Pancreas (tissue), 10 donors: Measurements from ENCODE around the gene MIPEP. TPM values are rescaled to one million over a fixed set of nuclear protein-coding genes. Genes with fewer than 3 reads are reported as not detected.

Experiments
- ATAC-seq, 4 donors: fragments of 200-7000 bp; cut with Tn5 transposase; one replicate each; pipeline versions ENCODE4 v1.8.0 to v1.9.1; 2020; ENCODE audit warnings: mild to moderate bottlenecking in 4 of 4, moderate library complexity in 4 of 4
- DNase-seq, 6 donors: peaks; one replicate each; pipeline ENCODE4 v3.0.0-alpha.2; 2020
- FAIRE-seq: peaks from 2 replicates; lab custom pipeline; 2012; peaks lifted over from hg19 to GRCh38; lab: Jason Lieb, UNC
- H3K27ac ChIP-seq, 4 donors: fragments of 200-600 bp; sonication (generic); 1 replicate in 3 of 4; 2 replicates in 1 of 4; pipeline versions ENCODE4 v1.5.0 to v1.8.0; 2020
- H3K27me3 ChIP-seq, 4 donors: fragments of 200-600 bp; one replicate each; pipeline ENCODE4 v1.8.0; 2021
- H3K36me3 ChIP-seq, 3 donors: fragments of 200-600 bp; sonication (generic) in 1 of 3; one replicate each; pipeline versions ENCODE4 v1.5.0 to v1.8.0; 2020 to 2021
- H3K4me1 ChIP-seq, 3 donors: fragments of 200-600 bp; one replicate each; pipeline ENCODE4 v1.8.0; 2021
- H3K4me3 ChIP-seq, 4 donors: fragments of 200-600 bp; sonication (generic) in 2 of 4; one replicate each; pipeline versions ENCODE4 v1.5.0 to v1.8.0; 2020 to 2021
- H3K9me3 ChIP-seq, 4 donors: fragments of 200-600 bp; one replicate each; pipeline ENCODE4 v1.8.0; 2021
- CTCF ChIP-seq, 4 donors: fragments of 200-600 bp; sonication (generic) in 3 of 4; IDR thresholded peaks; one replicate each; pipeline versions ENCODE4 v1.5.0 to v1.8.0; 2021; ENCODE audit warnings: antibody characterized with exemption in 4 of 4
- WGBS, 2 donors: extraction: QIAGEN DNeasy Blood & Tissue Kit; methylation state at CpG; one replicate each; pipeline ENCODE4 v1.1.7; 2013; 5-methylcytosine and 5-hydroxymethylcytosine counted together
- intact Hi-C, 3 donors: fragments of 100-400 bp; cut with DNase I; formaldehyde crosslinking; loops; one replicate each; pipeline versions ENCODE4 v1.11.1 to v1.14.2; 2022
- polyA plus RNA-seq, 2 donors: library from polyadenylated mRNA; stranded (reverse); fragments of 200-250 nt; gene quantifications; one replicate each; pipeline ENCODE4 v1.2.3, GENCODE V29; 2013
- total RNA-seq, 6 donors: library from RNA; stranded (reverse); fragmentation: NEBNext Ultra II Directional in 4 of 6; extraction: Animal tissue kit (Norgen Biotek cat#: 25700) in 4 of 6; gene quantifications; one replicate each; pipeline versions ENCODE4 v1.2.1 to v1.2.4, GENCODE V29; 2021 to 2023
- donor health status: healthy with polysubstance abuse.
- donor health status: DM: no; HTN: no; CAD: no; lungs with moderate emphysema.
- donor health status: DM: no; HTN: no; CAD: no.
- donor health status: control.
- donor health status: control.
- donor health status: Bipolar disorder and iron deficiency.
- donor health status: DM: yes; HTN: yes; CAD: no.
- donor health status: DM: no; HTN: no; CAD: no.
- donor health status: DM: no; HTN: no; CAD: no.
- donor health status: DM: yes; HTN: yes; CAD: no.

The MIPEP gene
- total RNA-seq, result 10 to 100 TPM in 4 of 6 donors, 1 to 10 TPM in 2; 8.0 to 12.2 (median 10.6) TPM
- 10 to 100 TPM in 1 of 2 donors, 1 to 10 TPM in 1; 9.5 to 12.8 TPM for polyA plus RNA-seq

GRCh38 chr13:23888658-23889614 is at the start of gene MIPEP:
TSS of gene MIPEP (minus strand) at chr13:23889400. CDS start at chr13:23889320, 80 bp downstream.
- Histone ChIP-seq H3K4me1 (peaks cover 0 to 11% (median 4%) of the 10 kb centered on the region in 3 donors), H3K4me3 (peak within 1 kb of the TSS; percentile 70 to 99 (median 94)), H3K27me3 (no peaks in the 10 kb centered on the region), H3K27ac (peak within 1 kb of the TSS; percentile 77 to 90 (median 86)), H3K9me3 (no peaks in the 10 kb centered on the region), H3K36me3 (peaks cover 0 to 9% (median 0%) of the 10 kb centered on the region in 3 donors)
- intact Hi-C loops, result no loop called here
- DNase-seq (peak; percentile 92 to 97 (median 93)), FAIRE-seq (peak; percentile 49), ATAC-seq (peak; percentile 96 to 99 (median 98))
- WGBS, 2 donors, result 0% methylated on average over 73 to 75 of the region's 75 CpGs
- peak; percentile 33 to 84 (median 66) for TF ChIP-seq CTCF (IDR thresholded peaks at IDR 0.05)

GRCh38 chr13:23934520-23934919 is 45.3 kb upstream of the MIPEP start:
- 69 to 79% methylated on average over 2 of the region's 2 CpGs for WGBS, 2 donors
- H3K36me3 ChIP-seq, result no peaks in the 10 kb centered on the region
- FAIRE-seq, result no peak

GRCh38 chr13:23928985-23929384 is 39.8 kb upstream of the MIPEP start:
- DNase-seq (no peak), ATAC-seq (no peak), FAIRE-seq (no peak)
- Histone ChIP-seq H3K4me1 (no peaks in the 10 kb centered on the region), H3K9me3 (no peaks in the 10 kb centered on the region), H3K27me3 (peaks cover 0 to 3% (median 0%) of the 10 kb centered on the region in 4 donors), H3K36me3 (no peaks in the 10 kb centered on the region), H3K4me3 (no peak overlapping the region), H3K27ac (no peak overlapping the region)
- 89 to 91% methylated on average over 2 of the region's 2 CpGs for WGBS, 2 donors
- intact Hi-C loops, result no loop called here
- TF ChIP-seq CTCF (IDR thresholded peaks at IDR 0.05), result no peak

More at GRCh38 chr13:23934520-23934919, 45.3 kb upstream of the MIPEP start:
- ATAC-seq (no peak), DNase-seq (no peak)
- Histone ChIP-seq H3K4me3 (no peak overlapping the region), H3K4me1 (no peaks in the 10 kb centered on the region), H3K9me3 (no peaks in the 10 kb centered on the region), H3K27ac (no peak overlapping the region), H3K27me3 (peaks cover 0 to 4% (median 2%) of the 10 kb centered on the region in 4 donors)
- no peak for TF ChIP-seq CTCF (IDR thresholded peaks at IDR 0.05)
- intact Hi-C loops, result no loop called here

GRCh38 chr13:23923031-23923430 is 33.8 kb upstream of the MIPEP start:
- ATAC-seq (no peak), FAIRE-seq (no peak), DNase-seq (no peak)
- Histone ChIP-seq H3K4me3 (no peak overlapping the region), H3K9me3 (no peaks in the 10 kb centered on the region), H3K36me3 (no peaks in the 10 kb centered on the region), H3K27me3 (no peaks in the 10 kb centered on the region), H3K27ac (no peak overlapping the region), H3K4me1 (no peaks in the 10 kb centered on the region)
- WGBS, 2 donors, result 35 to 48% methylated on average over 1 of the region's 1 CpG
- TF ChIP-seq CTCF (IDR thresholded peaks at IDR 0.05), result no peak
- intact Hi-C loops, result no loop called here
